Measurements from ENCODE around the gene TPX2. TPM values are rescaled to one million over a fixed set of nuclear protein-coding genes. Genes with fewer than 3 reads are reported as not detected.

Gene TPX2
- total RNA-seq, 4 donors from 2014 or later = 0.12 to 32.4 (median 0.59) TPM; not detected in 1

DNA sequence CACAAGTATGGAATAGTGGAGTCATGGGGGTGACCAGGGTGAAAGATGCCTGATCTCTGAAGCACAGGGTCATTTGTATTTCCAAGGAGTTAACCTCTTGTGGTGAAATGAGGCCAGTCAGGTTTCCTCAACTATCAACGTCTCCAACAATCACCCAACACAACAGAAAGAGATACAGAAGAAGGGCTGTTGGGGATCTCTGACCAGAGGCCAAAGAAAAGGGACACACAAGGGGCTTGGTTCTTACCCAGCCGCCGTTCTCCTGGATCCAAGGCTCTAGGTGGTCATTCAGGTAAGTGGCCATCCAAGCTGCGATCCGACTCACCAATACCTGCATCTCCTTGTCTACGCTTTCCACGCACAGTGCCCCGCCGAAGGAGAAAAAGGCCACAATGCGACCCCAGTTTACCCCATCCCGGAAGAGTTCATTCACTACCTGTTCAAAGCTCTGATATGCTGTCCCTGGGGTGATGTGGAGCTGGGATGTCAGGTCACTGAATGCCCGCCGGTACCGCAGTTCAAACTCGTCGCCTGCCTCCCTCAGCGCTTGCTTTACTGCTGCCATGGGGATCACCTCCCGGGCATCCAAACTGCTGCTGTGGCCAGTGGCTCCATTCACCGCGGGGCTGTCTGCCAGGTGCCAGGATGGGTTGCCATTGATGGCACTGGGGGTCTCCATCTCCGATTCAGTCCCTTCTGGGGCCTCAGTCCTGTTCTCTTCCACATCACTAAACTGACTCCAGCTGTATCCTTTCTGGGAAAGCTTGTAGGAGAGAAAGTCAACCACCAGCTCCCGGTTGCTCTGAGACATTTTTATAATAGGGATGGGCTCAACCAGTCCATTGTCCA lies 17.5 kb upstream of the TPX2 start:
- H3K27ac ChIP-seq = peak overlapping the region; percentile 98 to 99
- H3K4me3 ChIP-seq = peak overlapping the region; percentile 75 to 90
- DNase-seq = peak in 1 of 2 donors; percentile 27
- TF ChIP-seq POLR2A (IDR thresholded peaks at IDR 0.05) = no peak
- TF ChIP-seq, protein P1, sequence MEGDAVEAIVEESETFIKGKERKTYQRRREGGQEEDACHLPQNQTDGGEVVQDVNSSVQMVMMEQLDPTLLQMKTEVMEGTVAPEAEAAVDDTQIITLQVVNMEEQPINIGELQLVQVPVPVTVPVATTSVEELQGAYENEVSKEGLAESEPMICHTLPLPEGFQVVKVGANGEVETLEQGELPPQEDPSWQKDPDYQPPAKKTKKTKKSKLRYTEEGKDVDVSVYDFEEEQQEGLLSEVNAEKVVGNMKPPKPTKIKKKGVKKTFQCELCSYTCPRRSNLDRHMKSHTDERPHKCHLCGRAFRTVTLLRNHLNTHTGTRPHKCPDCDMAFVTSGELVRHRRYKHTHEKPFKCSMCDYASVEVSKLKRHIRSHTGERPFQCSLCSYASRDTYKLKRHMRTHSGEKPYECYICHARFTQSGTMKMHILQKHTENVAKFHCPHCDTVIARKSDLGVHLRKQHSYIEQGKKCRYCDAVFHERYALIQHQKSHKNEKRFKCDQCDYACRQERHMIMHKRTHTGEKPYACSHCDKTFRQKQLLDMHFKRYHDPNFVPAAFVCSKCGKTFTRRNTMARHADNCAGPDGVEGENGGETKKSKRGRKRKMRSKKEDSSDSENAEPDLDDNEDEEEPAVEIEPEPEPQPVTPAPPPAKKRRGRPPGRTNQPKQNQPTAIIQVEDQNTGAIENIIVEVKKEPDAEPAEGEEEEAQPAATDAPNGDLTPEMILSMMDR (IDR thresholded peaks at IDR 0.05) = no peak
- H3K4me1 ChIP-seq = peaks cover 0 to 7% of the 10 kb centered on the region in 2 donors
- H3K9me3 ChIP-seq = no peaks in the 10 kb centered on the region
- H3K36me3 ChIP-seq = no peaks in the 10 kb centered on the region
- intact Hi-C loops (cut with DNase I; ENCODE audit: low total_unique reads) = no loop called here
- H3K27me3 ChIP-seq = no peaks in the 10 kb centered on the region

DNA sequence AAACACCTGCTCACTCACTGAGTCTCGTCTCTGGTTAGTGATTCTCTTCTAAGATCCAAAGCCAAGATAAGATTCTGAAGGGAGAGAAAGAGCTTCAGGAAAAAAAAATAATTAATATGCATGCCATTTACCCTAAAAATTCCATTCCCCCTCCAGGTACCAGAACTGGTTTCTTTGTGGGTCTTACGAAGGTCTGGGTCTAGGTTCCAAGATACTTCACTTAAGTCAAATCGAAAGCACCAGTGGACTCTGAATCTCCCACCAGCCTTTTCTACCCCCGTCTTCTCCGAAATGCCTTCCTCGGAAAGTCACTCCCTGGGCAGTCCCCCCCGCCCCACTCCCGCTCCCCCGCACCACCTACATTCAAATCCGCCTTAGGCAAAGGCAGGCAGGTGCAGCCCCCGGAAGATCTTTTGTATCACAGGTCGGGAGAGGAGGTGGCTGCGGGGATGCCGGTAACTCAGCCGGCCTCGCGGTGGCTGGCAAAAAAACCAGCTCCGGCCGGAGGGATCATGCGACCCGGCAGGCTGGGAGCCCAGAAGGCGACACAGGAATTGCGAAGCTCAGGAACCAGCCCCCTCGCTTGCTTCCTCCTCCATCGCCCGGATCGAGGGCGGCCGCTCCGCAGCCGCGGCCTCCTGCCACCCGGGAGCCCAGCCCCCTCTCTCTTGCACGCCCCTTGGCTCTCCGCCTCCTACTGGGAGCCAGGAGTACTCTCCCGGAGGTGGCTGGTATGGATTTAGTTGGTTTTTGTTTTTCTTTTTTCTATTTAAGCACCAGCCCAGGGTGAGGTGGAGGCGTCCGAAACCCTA lies 16.6 kb upstream of the TPX2 start, which contains the start of gene BCL2L1:
Gene BCL2L1 (minus strand): TSS at position 612 of the 812 bp plus-strand sequence. CDS start 650 bp downstream, outside the sequence.
- H3K27ac ChIP-seq = peak within 1 kb of the TSS; percentile 98 to 99
- no peaks in the 10 kb centered on the region for H3K36me3 ChIP-seq
- intact Hi-C loops (cut with DNase I; ENCODE audit: low total_unique reads) = no loop called here
- H3K9me3 ChIP-seq = no peaks in the 10 kb centered on the region
- no peaks in the 10 kb centered on the region for H3K27me3 ChIP-seq
- H3K4me3 ChIP-seq = peak within 1 kb of the TSS; percentile 75 to 90
- TF ChIP-seq, protein P1 (IDR thresholded peaks at IDR 0.05) = peak; percentile 43 to 79 (median 54)
- TF ChIP-seq POLR2A (IDR thresholded peaks at IDR 0.05) = peak; percentile 54 to 57
- H3K4me1 ChIP-seq = no peaks in the 10 kb centered on the region
- peak; percentile 80 to 81 for DNase-seq

DNA sequence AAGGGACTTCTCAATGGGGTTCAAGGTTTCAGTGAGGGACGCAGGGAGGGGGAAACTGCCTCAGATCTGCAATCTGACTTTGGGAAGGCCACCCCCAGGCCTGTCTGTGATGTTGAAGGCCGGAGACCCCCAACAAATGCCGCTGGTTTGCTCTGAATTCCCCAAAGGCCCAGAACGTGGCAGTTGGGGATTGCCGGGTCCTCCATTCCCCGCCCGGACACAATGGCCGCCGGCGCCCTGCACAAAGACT lies 16.1 kb upstream of the TPX2 start:
- DNase-seq = no peak
- intact Hi-C loops (cut with DNase I; ENCODE audit: low total_unique reads) = no loop called here
- peak overlapping the region; percentile 75 to 90 for H3K4me3 ChIP-seq
- H3K9me3 ChIP-seq = no peaks in the 10 kb centered on the region
- H3K27ac ChIP-seq = peak overlapping the region; percentile 98 to 99
- H3K27me3 ChIP-seq = no peaks in the 10 kb centered on the region
- no peak for TF ChIP-seq POLR2A (IDR thresholded peaks at IDR 0.05)
- TF ChIP-seq, protein P1 (IDR thresholded peaks at IDR 0.05) = no peak
- no peaks in the 10 kb centered on the region for H3K36me3 ChIP-seq
- no peaks in the 10 kb centered on the region for H3K4me1 ChIP-seq

DNA sequence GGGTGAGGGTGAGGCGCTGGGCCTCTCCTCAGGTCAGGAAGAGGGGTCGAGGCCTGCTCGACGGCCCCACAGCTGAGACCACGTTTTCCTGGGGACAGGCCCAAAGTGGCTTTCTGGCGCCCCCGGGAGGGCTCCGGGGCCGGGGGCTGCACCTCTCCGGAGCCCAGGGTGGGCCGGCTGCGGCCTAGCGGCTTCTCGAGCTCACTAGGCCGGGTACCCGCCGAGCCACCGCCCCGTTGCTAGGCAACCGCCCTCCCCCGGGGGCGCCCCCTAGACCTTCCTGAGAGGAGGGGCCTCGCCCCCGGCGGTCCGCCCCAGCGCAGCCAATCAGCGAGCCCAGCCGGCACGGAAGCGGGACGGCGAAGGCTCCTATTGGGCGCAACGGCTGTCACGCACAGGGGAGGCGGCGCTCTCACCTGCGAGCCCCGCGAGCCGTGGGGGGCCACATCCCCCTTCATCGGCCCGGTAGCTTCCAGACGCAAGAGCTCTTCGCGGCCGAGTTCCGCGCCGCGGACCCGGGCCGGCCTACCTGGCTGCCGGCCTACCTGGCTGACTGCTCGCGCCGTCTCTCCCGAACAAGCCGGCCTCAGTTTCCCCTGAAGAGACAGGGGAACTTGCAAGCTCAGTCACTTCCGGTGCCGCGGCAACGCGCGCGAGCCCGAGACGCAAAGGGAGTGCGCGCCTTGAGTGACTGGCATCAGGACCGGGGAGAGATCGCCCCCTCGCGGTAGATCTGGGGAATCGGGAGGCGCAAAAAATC lies 15.6 kb upstream of the TPX2 start:
- Histone ChIP-seq H3K27ac (peak overlapping the region; percentile 98 to 99), H3K9me3 (no peaks in the 10 kb centered on the region), H3K4me1 (no peaks in the 10 kb centered on the region), H3K27me3 (no peaks in the 10 kb centered on the region), H3K4me3 (peak overlapping the region; percentile 75 to 90), H3K36me3 (no peaks in the 10 kb centered on the region)
- DNase-seq = peak; percentile 97 to 98
- intact Hi-C loops (cut with DNase I; ENCODE audit: low total_unique reads) = loop anchor here (2.0 kb wide), 1 partner anchor 63 kb away; no protein-coding TSS in a partner anchor
- TF ChIP-seq, protein P1 (IDR thresholded peaks at IDR 0.05) = peak; percentile 91 to 97 (median 96)
- peak; percentile 50 to 77 for TF ChIP-seq POLR2A (IDR thresholded peaks at IDR 0.05)
